Suprapubic skin (tissue), 4 donors: Measurements from ENCODE around the gene FOXJ1. TPM values are rescaled to one million over a fixed set of nuclear protein-coding genes. Genes with fewer than 3 reads are reported as not detected.

Experiments
- DNase-seq, 2 donors: peaks; one replicate each; pipeline ENCODE4 v3.0.0-alpha.2; 2019; ENCODE audit warnings: low spot score in 2 of 2
- H3K27ac ChIP-seq: fragments of 200-600 bp; sonication (generic); one replicate; pipeline ENCODE4 v1.5.1; 2019
- H3K27me3 ChIP-seq: fragments of 200-600 bp; sonication (generic); one replicate; pipeline ENCODE4 v1.5.1; 2019
- H3K36me3 ChIP-seq: fragments of 200-600 bp; sonication (generic); one replicate; pipeline ENCODE4 v1.5.1; 2019
- H3K4me1 ChIP-seq: fragments of 200-600 bp; sonication (generic); one replicate; pipeline ENCODE4 v1.5.1; 2019
- H3K4me3 ChIP-seq: fragments of 200-600 bp; sonication (generic); one replicate; pipeline ENCODE4 v1.5.1; 2019; ENCODE audit warnings: mild to moderate bottlenecking
- H3K9me3 ChIP-seq: fragments of 200-600 bp; sonication (generic); one replicate; pipeline ENCODE4 v1.5.1; 2019
- EP300 ChIP-seq: sonication (generic); formaldehyde crosslinking; IDR thresholded peaks from one replicate; pipeline ENCODE4 v1.6.1; 2017; ENCODE audit warnings: antibody characterized with exemption
- POLR2A ChIP-seq, 2 donors: fragments of 450-650 bp; IDR thresholded peaks; one replicate each; pipeline ENCODE4 v1.6.1; 2017; ENCODE audit warnings: antibody characterized with exemption in 2 of 2, mild to moderate bottlenecking in 2 of 2, moderate library complexity in 2 of 2
- POLR2AphosphoS5 ChIP-seq, 3 donors: sonication (generic); formaldehyde crosslinking; IDR thresholded peaks; one replicate each; pipeline ENCODE4 v1.6.1; 2017; ENCODE audit warnings: antibody characterized with exemption in 3 of 3
- WGBS: methylation state at CpG from one replicate; pipeline ENCODE4 v1.1.5; 2018; 5-methylcytosine and 5-hydroxymethylcytosine counted together
- total RNA-seq, 4 donors: library from RNA; depleted of rRNA; stranded (reverse); fragments of >200 nt; gene quantifications; one replicate each; pipeline ENCODE4 v1.1.0, GENCODE V29; 2016
- TF ChIP-seq, protein P1 (sequence below), 2 donors: fragments of 200-600 bp in 1 of 2; fragments of 450-650 bp in 1 of 2; sonication (generic) in 1 of 2; IDR thresholded peaks; one replicate each; pipeline ENCODE4 v1.5.1; 2016 to 2019; ENCODE audit warnings: antibody characterized with exemption in 2 of 2, mild to moderate bottlenecking in 1 of 2, moderate library complexity in 1 of 2

FOXJ1 gene
- total RNA-seq, 4 donors from 2014 or later: 2.1 to 3.6 (median 2.9) TPM

DNA sequence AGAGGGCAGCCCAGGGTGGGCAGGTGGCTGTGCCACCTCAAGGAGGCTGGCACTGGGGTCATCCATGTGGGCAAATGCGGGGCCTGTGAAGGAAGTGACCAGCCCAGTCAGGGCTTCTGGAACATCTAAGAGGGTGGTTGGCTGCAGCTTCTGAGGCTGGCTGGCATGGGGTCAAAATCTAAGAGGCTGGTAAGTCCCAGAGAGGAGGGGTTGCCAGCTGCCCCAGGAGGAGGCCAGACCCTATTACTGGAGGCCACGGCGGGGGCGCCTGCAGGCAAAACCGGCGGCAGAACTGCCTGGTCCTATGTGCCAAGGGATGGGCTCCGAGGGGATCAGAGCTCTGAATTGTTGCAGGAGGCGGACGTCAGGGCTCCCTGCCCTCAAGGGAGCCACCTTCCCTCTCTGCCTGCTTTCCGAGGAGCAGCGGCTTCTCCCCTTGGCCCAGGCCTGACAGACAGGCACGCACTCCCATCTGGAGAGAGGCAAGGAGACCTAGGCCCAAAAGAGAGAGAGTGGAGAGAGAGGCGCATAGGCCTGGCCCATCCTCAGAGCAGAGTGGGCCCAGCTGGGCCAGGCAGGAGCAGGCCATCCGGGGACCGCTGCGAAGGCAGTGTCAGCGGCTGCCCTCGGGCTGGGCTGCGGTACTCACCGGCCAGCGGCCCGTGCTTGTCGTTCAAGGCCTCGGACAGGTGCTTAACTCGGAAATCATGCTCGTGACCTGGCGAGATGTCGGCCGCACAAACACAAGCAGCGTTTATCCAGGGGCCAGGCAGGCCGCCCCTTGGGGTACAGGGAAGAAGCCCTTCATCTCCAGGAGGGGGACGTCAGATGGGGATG is 51.1 kb downstream of the FOXJ1 start:
- no peak for TF ChIP-seq EP300
- DNase-seq: no peak
- Histone ChIP-seq H3K27me3 (no peaks in the 10 kb centered on the region), H3K9me3 (no peaks in the 10 kb centered on the region), H3K36me3 (peaks cover 98% of the 10 kb centered on the region), H3K4me3 (no peak overlapping the region), H3K27ac (no peak overlapping the region), H3K4me1 (no peaks in the 10 kb centered on the region)
- 88% methylated on average over 8 of the region's 32 CpGs for WGBS

DNA sequence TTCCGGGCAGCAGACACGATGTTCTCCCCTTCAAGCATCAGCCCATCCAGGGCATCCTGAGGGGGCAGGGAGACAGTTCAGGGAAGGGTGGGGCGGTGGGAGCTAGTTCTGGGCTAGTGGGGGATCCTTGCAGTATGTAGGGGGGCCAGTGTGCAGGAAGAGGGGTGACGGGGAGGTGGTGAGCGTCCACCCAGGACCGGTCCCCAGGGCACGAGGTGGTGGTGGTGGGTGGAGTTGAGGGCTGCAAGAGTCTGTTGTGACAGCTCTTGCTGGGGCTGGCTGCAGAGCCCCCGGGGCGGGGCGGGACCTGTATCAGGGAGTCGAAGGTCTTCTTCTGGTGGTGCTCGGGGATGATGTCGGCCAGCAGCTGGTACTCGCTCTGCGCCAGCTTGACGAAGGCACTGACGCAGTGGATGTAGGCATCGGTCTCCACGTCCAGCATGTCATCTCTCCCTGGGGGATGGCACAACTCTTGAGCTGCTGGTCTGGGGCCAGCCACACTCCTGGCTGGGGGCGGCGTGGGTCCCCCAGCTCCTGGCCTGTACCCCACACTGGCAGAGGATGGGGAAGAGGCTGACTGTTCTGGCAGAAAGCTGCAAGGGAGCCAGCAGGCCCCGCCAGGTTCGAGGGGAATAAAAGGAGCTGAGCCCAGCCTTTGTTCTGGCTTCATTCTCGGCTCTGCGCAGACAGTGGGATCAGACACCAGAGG is 52.0 kb downstream of the FOXJ1 start:
- TF ChIP-seq EP300 (no peak), POLR2A (IDR thresholded peaks at IDR 0.05) (no peak), POLR2AphosphoS5 (IDR thresholded peaks at IDR 0.05) (no peak)
- TF ChIP-seq, protein P1, sequence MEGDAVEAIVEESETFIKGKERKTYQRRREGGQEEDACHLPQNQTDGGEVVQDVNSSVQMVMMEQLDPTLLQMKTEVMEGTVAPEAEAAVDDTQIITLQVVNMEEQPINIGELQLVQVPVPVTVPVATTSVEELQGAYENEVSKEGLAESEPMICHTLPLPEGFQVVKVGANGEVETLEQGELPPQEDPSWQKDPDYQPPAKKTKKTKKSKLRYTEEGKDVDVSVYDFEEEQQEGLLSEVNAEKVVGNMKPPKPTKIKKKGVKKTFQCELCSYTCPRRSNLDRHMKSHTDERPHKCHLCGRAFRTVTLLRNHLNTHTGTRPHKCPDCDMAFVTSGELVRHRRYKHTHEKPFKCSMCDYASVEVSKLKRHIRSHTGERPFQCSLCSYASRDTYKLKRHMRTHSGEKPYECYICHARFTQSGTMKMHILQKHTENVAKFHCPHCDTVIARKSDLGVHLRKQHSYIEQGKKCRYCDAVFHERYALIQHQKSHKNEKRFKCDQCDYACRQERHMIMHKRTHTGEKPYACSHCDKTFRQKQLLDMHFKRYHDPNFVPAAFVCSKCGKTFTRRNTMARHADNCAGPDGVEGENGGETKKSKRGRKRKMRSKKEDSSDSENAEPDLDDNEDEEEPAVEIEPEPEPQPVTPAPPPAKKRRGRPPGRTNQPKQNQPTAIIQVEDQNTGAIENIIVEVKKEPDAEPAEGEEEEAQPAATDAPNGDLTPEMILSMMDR (IDR thresholded peaks at IDR 0.05): no peak
- DNase-seq: no peak
- no peak overlapping the region for H3K27ac ChIP-seq
- H3K4me1 ChIP-seq: no peaks in the 10 kb centered on the region
- H3K9me3 ChIP-seq: no peaks in the 10 kb centered on the region
- no peak overlapping the region for H3K4me3 ChIP-seq
- peaks cover 98% of the 10 kb centered on the region for H3K36me3 ChIP-seq
- H3K27me3 ChIP-seq: no peaks in the 10 kb centered on the region
- WGBS: 92% methylated on average over 7 of the region's 25 CpGs

DNA sequence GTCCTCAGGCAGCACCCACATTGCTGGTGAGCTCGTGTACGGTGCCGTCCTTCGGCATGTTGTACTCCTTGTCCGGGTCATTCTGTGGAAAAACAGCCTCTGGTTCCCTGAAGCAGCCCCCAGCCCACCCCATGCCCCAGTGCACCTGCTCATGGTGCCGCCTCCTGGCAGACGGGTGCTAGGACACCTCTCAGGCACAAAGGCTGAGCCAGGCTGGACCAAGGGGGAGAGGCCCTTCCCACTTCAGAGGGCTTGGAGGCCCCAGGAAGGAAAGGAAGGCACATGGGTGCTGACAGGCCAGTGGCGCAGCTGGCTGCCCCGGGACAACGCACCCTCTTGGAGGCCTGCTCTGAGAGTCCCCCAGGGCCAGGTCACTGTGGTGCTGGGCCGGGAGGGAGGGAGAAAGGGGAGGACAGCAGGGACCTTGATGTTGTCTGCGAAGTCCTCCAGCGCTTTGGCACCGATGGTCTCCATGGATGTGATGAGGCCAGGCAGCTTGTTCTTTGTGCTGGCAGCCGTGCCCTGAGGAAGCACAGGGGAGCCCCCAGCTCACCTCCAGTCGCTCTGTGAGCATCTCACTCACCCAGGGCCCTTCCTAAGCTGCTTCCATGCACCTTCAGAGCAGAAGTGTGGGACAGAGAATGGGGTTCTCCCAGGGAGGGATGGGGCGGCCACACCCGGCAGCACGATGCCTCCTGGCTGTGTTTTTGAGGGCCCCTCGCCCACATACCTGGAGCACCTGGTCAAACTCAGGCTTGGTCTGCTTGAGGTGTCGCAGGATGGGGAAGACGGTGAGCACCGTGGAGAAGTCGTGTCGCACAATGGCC is 52.8 kb downstream of the FOXJ1 start:
- Histone ChIP-seq H3K36me3 (peaks cover 98% of the 10 kb centered on the region), H3K4me3 (no peak overlapping the region), H3K27ac (no peak overlapping the region), H3K4me1 (no peaks in the 10 kb centered on the region), H3K27me3 (no peaks in the 10 kb centered on the region), H3K9me3 (no peaks in the 10 kb centered on the region)
- WGBS: 90% methylated on average over 2 of the region's 25 CpGs
- DNase-seq: no peak
- no peak for TF ChIP-seq POLR2AphosphoS5 (IDR thresholded peaks at IDR 0.05)

DNA sequence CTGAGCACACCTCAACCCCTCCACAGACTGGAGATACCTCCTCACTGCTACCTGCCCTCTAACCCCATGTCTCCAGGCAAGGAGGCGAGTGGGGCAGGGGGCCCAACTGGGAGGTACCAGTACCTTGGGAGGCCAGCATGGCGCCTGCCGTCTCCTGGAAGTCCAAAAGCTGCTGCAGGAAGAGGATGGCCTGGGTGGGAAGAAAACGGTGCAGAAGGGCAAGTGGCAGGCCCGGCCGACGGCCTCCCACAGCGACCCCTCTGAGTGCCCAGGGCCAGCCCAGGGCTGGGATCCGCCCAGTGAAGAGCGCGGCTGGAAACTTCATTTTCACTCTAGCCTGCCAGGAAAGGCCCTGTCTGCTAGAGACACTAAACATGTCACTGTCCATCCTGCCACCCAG is 53.5 kb downstream of the FOXJ1 start:
- no peak overlapping the region for H3K4me3 ChIP-seq
- no peaks in the 10 kb centered on the region for H3K9me3 ChIP-seq
- H3K36me3 ChIP-seq: peaks cover 98% of the 10 kb centered on the region
- H3K27ac ChIP-seq: no peak overlapping the region
- TF ChIP-seq POLR2A (IDR thresholded peaks at IDR 0.05) (no peak), EP300 (no peak), POLR2AphosphoS5 (IDR thresholded peaks at IDR 0.05) (no peak)
- TF ChIP-seq, protein P1 (IDR thresholded peaks at IDR 0.05): no peak
- no peak for DNase-seq
- H3K27me3 ChIP-seq: no peaks in the 10 kb centered on the region
- H3K4me1 ChIP-seq: no peaks in the 10 kb centered on the region
- 80% methylated on average over 8 of the region's 11 CpGs for WGBS

DNA sequence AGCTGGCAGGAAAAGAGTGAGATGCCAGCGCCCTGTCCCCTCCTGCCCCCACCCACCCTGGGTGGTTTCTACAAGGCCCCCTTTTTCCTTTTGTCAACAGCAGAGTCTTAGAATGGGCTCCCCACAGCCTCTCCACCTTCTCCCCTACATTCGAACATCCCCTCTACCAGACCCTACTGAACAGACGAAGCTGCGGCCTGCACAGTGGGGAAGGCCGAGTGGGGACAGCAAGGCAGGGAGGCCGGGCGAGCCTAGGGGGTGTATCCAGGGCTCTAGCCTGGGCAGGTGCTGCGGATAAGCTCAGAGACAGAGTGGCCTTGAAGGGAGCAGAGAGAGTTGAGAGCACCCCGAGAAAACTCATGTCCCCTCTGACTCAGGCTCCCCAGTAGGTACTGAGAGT is 54.7 kb downstream of the FOXJ1 start:
- no peak overlapping the region for H3K27ac ChIP-seq
- no peaks in the 10 kb centered on the region for H3K27me3 ChIP-seq
- no peaks in the 10 kb centered on the region for H3K9me3 ChIP-seq
- TF ChIP-seq POLR2A (IDR thresholded peaks at IDR 0.05): no peak
- TF ChIP-seq, protein P1 (IDR thresholded peaks at IDR 0.05): no peak
- TF ChIP-seq EP300: no peak
- no peak for TF ChIP-seq POLR2AphosphoS5 (IDR thresholded peaks at IDR 0.05)
- no peaks in the 10 kb centered on the region for H3K4me1 ChIP-seq
- peaks cover 90% of the 10 kb centered on the region for H3K36me3 ChIP-seq
- no peak for DNase-seq
- no peak overlapping the region for H3K4me3 ChIP-seq
- 96% methylated on average over 9 of the region's 9 CpGs for WGBS

Other genes starting within 250 kb of the FOXJ1 start
- gene TRIM65, start 244.3 kb downstream of the FOXJ1 start, total RNA-seq: 10 to 100 TPM; 22.5 to 44.6 (median 32.1) TPM
- gene MRPL38, start 236.4 kb downstream of the FOXJ1 start, total RNA-seq: 100 to 1,000 TPM in 1 of 4 donors, 10 to 100 TPM in 3; 41.7 to 113 (median 50.2) TPM
- 10 to 100 TPM; 17.8 to 57.5 (median 27.9) TPM for gene FBF1, start 200.2 kb downstream of the FOXJ1 start, total RNA-seq
- 10 to 100 TPM; 59.6 to 89.7 (median 71.5) TPM for gene ACOX1, start 162.1 kb downstream of the FOXJ1 start, total RNA-seq
- gene TEN1, start 162.0 kb downstream of the FOXJ1 start, total RNA-seq: 10 to 100 TPM; 20.0 to 43.6 (median 26.9) TPM
- 10 to 100 TPM in 2 of 4 donors, 1 to 10 TPM in 2; 5.6 to 33.1 (median 9.6) TPM for gene CDK3, start 140.4 kb downstream of the FOXJ1 start, total RNA-seq
- 100 to 1,000 TPM; 218 to 425 (median 274) TPM for gene EVPL, start 113.9 kb downstream of the FOXJ1 start, total RNA-seq
- 10 to 100 TPM; 57.5 to 90.2 (median 64.2) TPM for gene SRP68, start 68.7 kb downstream of the FOXJ1 start, total RNA-seq
- gene GALR2, start 66.5 kb downstream of the FOXJ1 start, total RNA-seq: 1 to 10 TPM in 1 of 4 donors, not detected in 3; 1.2 TPM
- not detected for gene ZACN, start 62.1 kb downstream of the FOXJ1 start, total RNA-seq
- gene EXOC7, start 37.5 kb downstream of the FOXJ1 start, total RNA-seq: 100 to 1,000 TPM in 1 of 4 donors, 10 to 100 TPM in 3; 67.4 to 108 (median 78.6) TPM
- 1 to 10 TPM in 3 of 4 donors, under 1 TPM in 1; 0.85 to 3.4 (median 1.3) TPM for gene RNF157, start 99.2 kb upstream of the FOXJ1 start, total RNA-seq
- 10 to 100 TPM; 24.8 to 42.7 (median 35.6) TPM for gene UBALD2, start 124.1 kb upstream of the FOXJ1 start, total RNA-seq
- 1 to 10 TPM; 2.3 to 3.1 (median 2.7) TPM for gene QRICH2, start 167.0 kb upstream of the FOXJ1 start, total RNA-seq
- gene PRPSAP1, start 212.7 kb upstream of the FOXJ1 start, total RNA-seq: 10 to 100 TPM; 47.3 to 83.9 (median 63.8) TPM
- 10 to 100 TPM; 10.5 to 17.9 (median 12.5) TPM for gene SPHK1, start 243.4 kb upstream of the FOXJ1 start, total RNA-seq